Right lobe of liver (tissue), 4 donors: ENCODE results near the gene BTBD3.

Source experiments
- CTCF ChIP-seq, 4 donors: fragments of 200-600 bp in 3 of 4; fragments of 450-650 bp in 1 of 4; IDR thresholded peaks; one replicate each; pipeline versions ENCODE4 v1.5.1 to v1.8.0; 2016 to 2022; ENCODE audit warnings: antibody characterized with exemption in 4 of 4, mild to moderate bottlenecking in 2 of 4
- POLR2A ChIP-seq: fragments of 450-650 bp; IDR thresholded peaks from one replicate; pipeline ENCODE4 v1.6.1; 2017; ENCODE audit warnings: antibody characterized with exemption, mild to moderate bottlenecking
- donor health status: DM: no; HTN: no; CAD: no.
- donor health status: DM: no; HTN: no; CAD: no.
- donor health status: DM: no; HTN: yes; CAD: no.

- TF ChIP-seq CTCF (IDR thresholded peaks at IDR 0.05), result no peak
- no peak for TF ChIP-seq POLR2A
Measured at GRCh38 chr20:11922561-11922960, 4.9 kb downstream of the BTBD3 start.
